Measurements from ENCODE around the gene KIAA1755.

Gene KIAA1755

GRCh38 chr20:38277285-38277684 lies 16.8 kb upstream of the KIAA1755 start:
- Histone ChIP-seq H3K9me3 (ENCODE audit: control insufficient read depth in 5 of 5, low read length in 5 of 5) (no peaks in the 10 kb centered on the region), H3K36me3 (ENCODE audit: control insufficient read depth in 5 of 5, insufficient read depth in 5 of 5, low read length in 5 of 5) (no peaks in the 10 kb centered on the region), H3K4me1 (ENCODE audit: control insufficient read depth in 5 of 5, insufficient read depth in 5 of 5, low read length in 5 of 5) (peaks cover 0 to 6% (median 6%) of the 10 kb centered on the region in 5 donors), H3K27me3 (ENCODE audit: control insufficient read depth in 5 of 5, insufficient read depth in 4 of 5, low read length in 5 of 5) (no peaks in the 10 kb centered on the region), H3K27ac (ENCODE audit: low read depth, low read length) (no peak overlapping the region), H3K9ac (ENCODE audit: low read length in 5 of 5) (no peak overlapping the region), H3K4me3 (ENCODE audit: low read depth in 1 of 5, low read length in 5 of 5) (no peak overlapping the region)

- H3K27ac ChIP-seq (ENCODE audit: low read depth, low read length), result no peak overlapping the region
- H3K4me3 ChIP-seq (ENCODE audit: low read depth in 1 of 5, low read length in 5 of 5), result no peak overlapping the region
Observed at GRCh38 chr20:38275815-38276550, 15.4 kb upstream of the KIAA1755 start.

GRCh38 chr20:38272961-38273360 lies 12.4 kb upstream of the KIAA1755 start:
- Histone ChIP-seq H3K4me3 (ENCODE audit: low read depth in 1 of 5, low read length in 5 of 5) (no peak overlapping the region), H3K4me1 (ENCODE audit: control insufficient read depth in 5 of 5, insufficient read depth in 5 of 5, low read length in 5 of 5) (peaks cover 0 to 13% (median 0%) of the 10 kb centered on the region in 5 donors), H3K9ac (ENCODE audit: low read length in 5 of 5) (no peak overlapping the region), H3K27ac (ENCODE audit: low read depth, low read length) (no peak overlapping the region), H3K27me3 (ENCODE audit: control insufficient read depth in 5 of 5, insufficient read depth in 4 of 5, low read length in 5 of 5) (peaks cover 0 to 6% (median 0%) of the 10 kb centered on the region in 5 donors), H3K36me3 (ENCODE audit: control insufficient read depth in 5 of 5, insufficient read depth in 5 of 5, low read length in 5 of 5) (no peaks in the 10 kb centered on the region), H3K9me3 (ENCODE audit: control insufficient read depth in 5 of 5, low read length in 5 of 5) (no peaks in the 10 kb centered on the region)

More at GRCh38 chr20:38275815-38276550, 15.4 kb upstream of the KIAA1755 start:
- H3K9ac ChIP-seq (ENCODE audit: low read length in 5 of 5), result no peak overlapping the region
- H3K4me1 ChIP-seq (ENCODE audit: control insufficient read depth in 5 of 5, insufficient read depth in 5 of 5, low read length in 5 of 5), result peaks cover 0 to 14% (median 6%) of the 10 kb centered on the region in 5 donors
- H3K27me3 ChIP-seq (ENCODE audit: control insufficient read depth in 5 of 5, insufficient read depth in 4 of 5, low read length in 5 of 5), result peaks cover 0 to 2% (median 0%) of the 10 kb centered on the region in 5 donors
- H3K36me3 ChIP-seq (ENCODE audit: control insufficient read depth in 5 of 5, insufficient read depth in 5 of 5, low read length in 5 of 5), result no peaks in the 10 kb centered on the region
- no peaks in the 10 kb centered on the region for H3K9me3 ChIP-seq (ENCODE audit: control insufficient read depth in 5 of 5, low read length in 5 of 5)

- Histone ChIP-seq H3K27ac (ENCODE audit: low read depth, low read length) (no peak overlapping the region), H3K9ac (ENCODE audit: low read length in 5 of 5) (no peak overlapping the region), H3K27me3 (ENCODE audit: control insufficient read depth in 5 of 5, insufficient read depth in 4 of 5, low read length in 5 of 5) (peaks cover 0 to 6% (median 0%) of the 10 kb centered on the region in 5 donors), H3K4me3 (ENCODE audit: low read depth in 1 of 5, low read length in 5 of 5) (no peak overlapping the region), H3K9me3 (ENCODE audit: control insufficient read depth in 5 of 5, low read length in 5 of 5) (no peaks in the 10 kb centered on the region), H3K36me3 (ENCODE audit: control insufficient read depth in 5 of 5, insufficient read depth in 5 of 5, low read length in 5 of 5) (no peaks in the 10 kb centered on the region), H3K4me1 (ENCODE audit: control insufficient read depth in 5 of 5, insufficient read depth in 5 of 5, low read length in 5 of 5) (peaks cover 0 to 13% (median 0%) of the 10 kb centered on the region in 5 donors)
Observed at GRCh38 chr20:38272398-38272797, 11.9 kb upstream of the KIAA1755 start.

GRCh38 chr20:38271608-38272120 lies 11.1 kb upstream of the KIAA1755 start:
- H3K9me3 ChIP-seq (ENCODE audit: control insufficient read depth in 5 of 5, low read length in 5 of 5), result no peaks in the 10 kb centered on the region
- no peak overlapping the region for H3K27ac ChIP-seq (ENCODE audit: low read depth, low read length)
- no peak overlapping the region for H3K9ac ChIP-seq (ENCODE audit: low read length in 5 of 5)
- H3K4me1 ChIP-seq (ENCODE audit: control insufficient read depth in 5 of 5, insufficient read depth in 5 of 5, low read length in 5 of 5), result peaks cover 0 to 13% (median 0%) of the 10 kb centered on the region in 5 donors
- H3K27me3 ChIP-seq (ENCODE audit: control insufficient read depth in 5 of 5, insufficient read depth in 4 of 5, low read length in 5 of 5), result peaks cover 0 to 6% (median 0%) of the 10 kb centered on the region in 5 donors
- no peaks in the 10 kb centered on the region for H3K36me3 ChIP-seq (ENCODE audit: control insufficient read depth in 5 of 5, insufficient read depth in 5 of 5, low read length in 5 of 5)
- H3K4me3 ChIP-seq (ENCODE audit: low read depth in 1 of 5, low read length in 5 of 5), result no peak overlapping the region

GRCh38 chr20:38270869-38271605 lies 10.5 kb upstream of the KIAA1755 start:
- H3K27me3 ChIP-seq (ENCODE audit: control insufficient read depth in 5 of 5, insufficient read depth in 4 of 5, low read length in 5 of 5), result peaks cover 0 to 6% (median 0%) of the 10 kb centered on the region in 5 donors
- no peaks in the 10 kb centered on the region for H3K36me3 ChIP-seq (ENCODE audit: control insufficient read depth in 5 of 5, insufficient read depth in 5 of 5, low read length in 5 of 5)
- peaks cover 0 to 13% (median 0%) of the 10 kb centered on the region in 5 donors for H3K4me1 ChIP-seq (ENCODE audit: control insufficient read depth in 5 of 5, insufficient read depth in 5 of 5, low read length in 5 of 5)
- no peak overlapping the region for H3K4me3 ChIP-seq (ENCODE audit: low read depth in 1 of 5, low read length in 5 of 5)
- H3K9ac ChIP-seq (ENCODE audit: low read length in 5 of 5), result no peak overlapping the region
- no peaks in the 10 kb centered on the region for H3K9me3 ChIP-seq (ENCODE audit: control insufficient read depth in 5 of 5, low read length in 5 of 5)
- no peak overlapping the region for H3K27ac ChIP-seq (ENCODE audit: low read depth, low read length)

- Histone ChIP-seq H3K9me3 (ENCODE audit: control insufficient read depth in 5 of 5, low read length in 5 of 5) (no peaks in the 10 kb centered on the region), H3K36me3 (ENCODE audit: control insufficient read depth in 5 of 5, insufficient read depth in 5 of 5, low read length in 5 of 5) (no peaks in the 10 kb centered on the region), H3K4me1 (ENCODE audit: control insufficient read depth in 5 of 5, insufficient read depth in 5 of 5, low read length in 5 of 5) (peaks cover 0 to 13% (median 0%) of the 10 kb centered on the region in 5 donors), H3K9ac (ENCODE audit: low read length in 5 of 5) (no peak overlapping the region), H3K27me3 (ENCODE audit: control insufficient read depth in 5 of 5, insufficient read depth in 4 of 5, low read length in 5 of 5) (peaks cover 0 to 6% (median 0%) of the 10 kb centered on the region in 5 donors), H3K27ac (ENCODE audit: low read depth, low read length) (no peak overlapping the region), H3K4me3 (ENCODE audit: low read depth in 1 of 5, low read length in 5 of 5) (no peak overlapping the region)
Observed at GRCh38 chr20:38269715-38270114, 9.2 kb upstream of the KIAA1755 start.

- no peaks in the 10 kb centered on the region for H3K9me3 ChIP-seq (ENCODE audit: control insufficient read depth in 5 of 5, low read length in 5 of 5)
- H3K27ac ChIP-seq (ENCODE audit: low read depth, low read length), result no peak overlapping the region
- H3K36me3 ChIP-seq (ENCODE audit: control insufficient read depth in 5 of 5, insufficient read depth in 5 of 5, low read length in 5 of 5), result no peaks in the 10 kb centered on the region
- no peak overlapping the region for H3K9ac ChIP-seq (ENCODE audit: low read length in 5 of 5)
- peaks cover 0 to 6% (median 0%) of the 10 kb centered on the region in 5 donors for H3K27me3 ChIP-seq (ENCODE audit: control insufficient read depth in 5 of 5, insufficient read depth in 4 of 5, low read length in 5 of 5)
- H3K4me3 ChIP-seq (ENCODE audit: low read depth in 1 of 5, low read length in 5 of 5), result no peak overlapping the region
- H3K4me1 ChIP-seq (ENCODE audit: control insufficient read depth in 5 of 5, insufficient read depth in 5 of 5, low read length in 5 of 5), result peaks cover 0 to 13% (median 0%) of the 10 kb centered on the region in 5 donors
Observed at GRCh38 chr20:38269040-38269439, 8.5 kb upstream of the KIAA1755 start.

GRCh38 chr20:38267901-38268514 lies 7.5 kb upstream of the KIAA1755 start:
- Histone ChIP-seq H3K9ac (ENCODE audit: low read length in 5 of 5) (no peak overlapping the region), H3K27me3 (ENCODE audit: control insufficient read depth in 5 of 5, insufficient read depth in 4 of 5, low read length in 5 of 5) (peaks cover 0 to 6% (median 0%) of the 10 kb centered on the region in 5 donors), H3K4me1 (ENCODE audit: control insufficient read depth in 5 of 5, insufficient read depth in 5 of 5, low read length in 5 of 5) (peaks cover 0 to 13% (median 0%) of the 10 kb centered on the region in 5 donors), H3K36me3 (ENCODE audit: control insufficient read depth in 5 of 5, insufficient read depth in 5 of 5, low read length in 5 of 5) (no peaks in the 10 kb centered on the region), H3K4me3 (ENCODE audit: low read depth in 1 of 5, low read length in 5 of 5) (no peak overlapping the region), H3K27ac (ENCODE audit: low read depth, low read length) (no peak overlapping the region), H3K9me3 (ENCODE audit: control insufficient read depth in 5 of 5, low read length in 5 of 5) (no peaks in the 10 kb centered on the region)

All from subcutaneous abdominal adipose tissue (tissue), 5 donors.